Upper lobe of right lung (tissue), 1 donor: ENCODE results near the gene PCMTD2. TPM values are rescaled to one million over a fixed set of nuclear protein-coding genes. Genes with fewer than 3 reads are reported as not detected.

Experiments used
- ATAC-seq: fragments of 200-7000 bp; cut with Tn5 transposase; one replicate; pipeline ENCODE4 v1.9.1; 2020; ENCODE audit warnings: mild to moderate bottlenecking, moderate library complexity
- DNase-seq: peaks from one replicate; pipeline ENCODE4 v3.0.0-alpha.2; 2020
- H3K27ac ChIP-seq: fragments of 200-600 bp; one replicate; pipeline ENCODE4 v1.8.0; 2022
- H3K27me3 ChIP-seq: fragments of 200-600 bp; one replicate; pipeline ENCODE4 v1.8.0; 2022; ENCODE audit warnings: mild to moderate bottlenecking
- H3K36me3 ChIP-seq: fragments of 200-600 bp; one replicate; pipeline ENCODE4 v1.8.0; 2022
- H3K4me1 ChIP-seq: fragments of 200-600 bp; one replicate; pipeline ENCODE4 v1.8.0; 2022
- H3K4me3 ChIP-seq: fragments of 200-600 bp; one replicate; pipeline ENCODE4 v1.8.0; 2022; ENCODE audit warnings: mild to moderate bottlenecking
- H3K9me3 ChIP-seq: fragments of 200-600 bp; one replicate; pipeline ENCODE4 v1.8.0; 2022
- intact Hi-C: fragments of 100-400 bp; cut with DNase I; formaldehyde crosslinking; loops from one replicate; pipeline ENCODE4 v1.11.0; 2022
- total RNA-seq: library from RNA; stranded (reverse); fragmentation: NEBNext Ultra II Directional; extraction: Animal tissue kit (Norgen Biotek cat#: 25700); gene quantifications from one replicate; pipeline ENCODE4 v1.2.1, GENCODE V29; 2021
- TF ChIP-seq, protein P1 (sequence below): fragments of 200-600 bp; IDR thresholded peaks from one replicate; pipeline ENCODE4 v1.8.0; 2022; ENCODE audit warnings: antibody characterized with exemption
- donor health status: DM: no; HTN: yes; CAD: no; lungs with severe emphysema.

PCMTD2 gene
- total RNA-seq, 1 donor from 2014 or later: 58.8 TPM

DNA sequence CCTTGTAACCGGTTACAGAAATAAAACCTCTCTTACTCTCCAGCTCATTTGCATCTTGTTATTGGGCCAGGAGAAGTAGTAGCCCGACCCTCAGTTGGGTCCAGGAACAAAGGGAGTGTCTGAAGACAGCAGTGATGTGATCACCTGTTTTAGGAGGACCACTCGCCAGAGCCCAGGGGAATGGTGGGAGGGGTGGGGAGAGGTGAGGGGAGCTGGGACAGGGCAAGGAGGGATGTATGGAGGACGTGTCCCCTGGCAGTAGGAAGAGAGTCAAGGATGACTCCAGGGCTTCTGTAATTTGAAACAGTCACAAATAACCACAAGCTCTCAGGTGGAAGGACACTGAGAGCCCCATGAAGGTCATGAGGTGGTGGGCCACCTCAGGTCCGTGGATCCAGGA lies 1.4 kb upstream of the PCMTD2 start:
- H3K9me3 ChIP-seq: no peaks in the 10 kb centered on the region
- TF ChIP-seq, protein P1, sequence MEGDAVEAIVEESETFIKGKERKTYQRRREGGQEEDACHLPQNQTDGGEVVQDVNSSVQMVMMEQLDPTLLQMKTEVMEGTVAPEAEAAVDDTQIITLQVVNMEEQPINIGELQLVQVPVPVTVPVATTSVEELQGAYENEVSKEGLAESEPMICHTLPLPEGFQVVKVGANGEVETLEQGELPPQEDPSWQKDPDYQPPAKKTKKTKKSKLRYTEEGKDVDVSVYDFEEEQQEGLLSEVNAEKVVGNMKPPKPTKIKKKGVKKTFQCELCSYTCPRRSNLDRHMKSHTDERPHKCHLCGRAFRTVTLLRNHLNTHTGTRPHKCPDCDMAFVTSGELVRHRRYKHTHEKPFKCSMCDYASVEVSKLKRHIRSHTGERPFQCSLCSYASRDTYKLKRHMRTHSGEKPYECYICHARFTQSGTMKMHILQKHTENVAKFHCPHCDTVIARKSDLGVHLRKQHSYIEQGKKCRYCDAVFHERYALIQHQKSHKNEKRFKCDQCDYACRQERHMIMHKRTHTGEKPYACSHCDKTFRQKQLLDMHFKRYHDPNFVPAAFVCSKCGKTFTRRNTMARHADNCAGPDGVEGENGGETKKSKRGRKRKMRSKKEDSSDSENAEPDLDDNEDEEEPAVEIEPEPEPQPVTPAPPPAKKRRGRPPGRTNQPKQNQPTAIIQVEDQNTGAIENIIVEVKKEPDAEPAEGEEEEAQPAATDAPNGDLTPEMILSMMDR: no peak
- no peak overlapping the region for H3K4me3 ChIP-seq
- intact Hi-C loops: no loop called here
- H3K36me3 ChIP-seq: no peaks in the 10 kb centered on the region
- no peak overlapping the region for H3K27ac ChIP-seq
- peaks cover 22% of the 10 kb centered on the region for H3K4me1 ChIP-seq
- DNase-seq (no peak), ATAC-seq (no peak)
- H3K27me3 ChIP-seq: no peaks in the 10 kb centered on the region

GRCh38 chr20:64254571-64255360 lies 782 bp upstream of the PCMTD2 start:
- peaks cover 22% of the 10 kb centered on the region for H3K4me1 ChIP-seq
- no peak for DNase-seq
- peak overlapping the region; percentile 83 for H3K4me3 ChIP-seq
- no peaks in the 10 kb centered on the region for H3K27me3 ChIP-seq
- H3K27ac ChIP-seq: peak overlapping the region; percentile 90
- TF ChIP-seq, protein P1: no peak
- ATAC-seq: no peak
- no peaks in the 10 kb centered on the region for H3K36me3 ChIP-seq
- H3K9me3 ChIP-seq: no peaks in the 10 kb centered on the region
- intact Hi-C loops: no loop called here

DNA sequence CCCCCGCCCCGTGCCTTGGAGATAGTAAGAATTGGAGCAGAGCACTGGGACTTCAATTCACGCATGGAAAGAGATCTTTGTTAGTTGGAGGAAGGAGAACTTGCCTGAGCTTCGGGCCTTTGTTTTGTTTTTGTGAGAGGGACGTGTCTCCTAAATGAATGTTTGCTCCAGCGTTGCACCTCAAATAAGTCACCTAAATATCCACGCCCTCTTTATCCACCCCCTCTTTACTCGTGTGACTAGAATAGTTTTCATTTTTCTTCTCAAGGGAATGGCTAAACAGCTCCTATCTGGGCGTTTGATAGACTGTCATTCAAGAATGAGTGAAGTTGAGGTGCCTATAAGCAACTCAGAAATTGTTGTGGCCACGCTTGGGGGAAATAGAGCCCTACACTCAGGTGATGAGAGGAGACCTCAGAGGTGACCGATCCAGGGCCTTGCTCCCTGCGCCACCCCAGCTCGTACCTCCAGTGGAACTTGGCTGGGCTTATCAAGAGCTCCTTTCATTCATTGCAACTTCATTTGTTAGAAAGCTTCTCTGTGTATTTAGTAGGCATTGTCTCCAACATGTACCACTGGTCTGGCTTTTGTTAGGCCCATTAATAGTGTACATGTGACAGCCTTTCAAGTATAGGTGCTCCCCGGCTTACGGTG lies 861 bp downstream of the PCMTD2 start:
- Histone ChIP-seq H3K4me3 (peak overlapping the region; percentile 83), H3K27me3 (no peaks in the 10 kb centered on the region), H3K27ac (peak overlapping the region; percentile 90), H3K4me1 (peaks cover 38% of the 10 kb centered on the region), H3K9me3 (no peaks in the 10 kb centered on the region), H3K36me3 (no peaks in the 10 kb centered on the region)
- ATAC-seq: no peak
- TF ChIP-seq, protein P1: no peak
- intact Hi-C loops: no loop called here
- DNase-seq: no peak

GRCh38 chr20:64257107-64257757 lies 1.7 kb downstream of the PCMTD2 start:
- H3K4me3 ChIP-seq: peak overlapping the region; percentile 83
- intact Hi-C loops: no loop called here
- H3K27me3 ChIP-seq: no peaks in the 10 kb centered on the region
- no peaks in the 10 kb centered on the region for H3K9me3 ChIP-seq
- TF ChIP-seq, protein P1: no peak
- peaks cover 42% of the 10 kb centered on the region for H3K4me1 ChIP-seq
- ATAC-seq: no peak
- H3K36me3 ChIP-seq: no peaks in the 10 kb centered on the region
- DNase-seq: no peak
- H3K27ac ChIP-seq: no peak overlapping the region

GRCh38 chr20:64258071-64258823 lies 2.7 kb downstream of the PCMTD2 start:
- ATAC-seq: no peak
- H3K4me3 ChIP-seq: no peak overlapping the region
- intact Hi-C loops: no loop called here

More at GRCh38 chr20:64258071-64258823, 2.7 kb downstream of the PCMTD2 start:
- H3K27me3 ChIP-seq: no peaks in the 10 kb centered on the region
- TF ChIP-seq, protein P1: no peak
- no peak for DNase-seq
- H3K9me3 ChIP-seq: no peaks in the 10 kb centered on the region
- peaks cover 42% of the 10 kb centered on the region for H3K4me1 ChIP-seq
- H3K36me3 ChIP-seq: no peaks in the 10 kb centered on the region
- H3K27ac ChIP-seq: no peak overlapping the region
